SK-N-DZ (cell line): ENCODE results near the gene NIF3L1.

Experiments
- small RNA-seq, 2 experiments: library from RNA; depleted of rRNA; stranded (forward); fragments of <200 nt; gene quantifications; one replicate each; pipeline ENCODE3, GENCODE V24; 2014

NIF3L1 gene

Small RNA genes lying within 50 kb of the gene (small RNA-seq; reads per million reads assigned to genes)
- gene RF00019 (0 reads per million in 2 experiments), gene RNA5SP115 (0 to 0.08 reads per million in 2 experiments), gene RNU6-312P (0 reads per million in 2 experiments), gene RNU6-762P (0 reads per million in 2 experiments)
